GM19397 (cell line): ENCODE data around the gene OLFML2A.
"Not testable (repeated sequence)": the region's sequence is repeated elsewhere in the genome, so short reads cannot be mapped to it uniquely, and the experiment has no call there.

Experiments
- ATAC-seq: cut with Tn5 transposase; IDR thresholded peaks from one replicate; pipeline ENCODE4 v1.9.1; 2021; ENCODE audit warnings: mild to moderate bottlenecking, moderate library complexity; ENCODE audit not compliant: unreplicated experiment

OLFML2A gene

GRCh38 chr9:124776954-124777648, at the start of gene OLFML2A:
OLFML2A (plus strand) TSS chr9:124777133; CDS start chr9:124777271, 138 bp downstream.
- ATAC-seq: no peak

- no peak for ATAC-seq
Observed at GRCh38 chr9:124730772-124731171, 46.2 kb upstream of the OLFML2A start.

GRCh38 chr9:124733964-124734740, 42.8 kb upstream of the OLFML2A start:
- no peak for ATAC-seq

- ATAC-seq: not testable (repeated sequence)
Observed at GRCh38 chr9:124734741-124735083, 42.2 kb upstream of the OLFML2A start.

GRCh38 chr9:124735121-124735520, 41.8 kb upstream of the OLFML2A start:
- ATAC-seq: no peak

GRCh38 chr9:124738075-124738474, 38.9 kb upstream of the OLFML2A start:
- ATAC-seq: not testable (repeated sequence)

GRCh38 chr9:124739360-124739759, 37.6 kb upstream of the OLFML2A start:
- ATAC-seq: no peak

- no peak for ATAC-seq
Observed at GRCh38 chr9:124741149-124741548, 35.8 kb upstream of the OLFML2A start.

- no peak for ATAC-seq
Observed at GRCh38 chr9:124741662-124742061, 35.3 kb upstream of the OLFML2A start.

GRCh38 chr9:124742940-124743339, 34.0 kb upstream of the OLFML2A start:
- ATAC-seq: no peak

GRCh38 chr9:124743686-124744348, 33.1 kb upstream of the OLFML2A start:
- no peak for ATAC-seq

- ATAC-seq: no peak
Observed at GRCh38 chr9:124747065-124747464, 29.9 kb upstream of the OLFML2A start.

- no peak for ATAC-seq
Observed at GRCh38 chr9:124749284-124749683, 27.6 kb upstream of the OLFML2A start.

GRCh38 chr9:124749781-124750180, 27.2 kb upstream of the OLFML2A start:
- ATAC-seq: no peak

- no peak for ATAC-seq
Observed at GRCh38 chr9:124752967-124753366, 24.0 kb upstream of the OLFML2A start.

- ATAC-seq: no peak
Observed at GRCh38 chr9:124754289-124754688, 22.6 kb upstream of the OLFML2A start.

- ATAC-seq: no peak
Observed at GRCh38 chr9:124755061-124755460, 21.9 kb upstream of the OLFML2A start.

- no peak for ATAC-seq
Observed at GRCh38 chr9:124756011-124756410, 20.9 kb upstream of the OLFML2A start.

- no peak for ATAC-seq
Observed at GRCh38 chr9:124757616-124758015, 19.3 kb upstream of the OLFML2A start.

GRCh38 chr9:124758061-124758460, 18.9 kb upstream of the OLFML2A start:
- no peak for ATAC-seq

- ATAC-seq: no peak
Observed at GRCh38 chr9:124758691-124759090, 18.2 kb upstream of the OLFML2A start.

GRCh38 chr9:124759327-124759726, 17.6 kb upstream of the OLFML2A start:
- ATAC-seq: no peak
